A204.1 (cell line): Measurements from ENCODE around the gene SLC50A1.
"Not testable (repeated sequence)": the region's sequence is repeated elsewhere in the genome, so short reads cannot be mapped to it uniquely, and the experiment has no call there.

ENCODE experiments used
- FAIRE-seq: peaks from 2 replicates; lab custom pipeline; 2012; peaks lifted over from hg19 to GRCh38; lab: Jason Lieb, UNC

The SLC50A1 gene

DNA sequence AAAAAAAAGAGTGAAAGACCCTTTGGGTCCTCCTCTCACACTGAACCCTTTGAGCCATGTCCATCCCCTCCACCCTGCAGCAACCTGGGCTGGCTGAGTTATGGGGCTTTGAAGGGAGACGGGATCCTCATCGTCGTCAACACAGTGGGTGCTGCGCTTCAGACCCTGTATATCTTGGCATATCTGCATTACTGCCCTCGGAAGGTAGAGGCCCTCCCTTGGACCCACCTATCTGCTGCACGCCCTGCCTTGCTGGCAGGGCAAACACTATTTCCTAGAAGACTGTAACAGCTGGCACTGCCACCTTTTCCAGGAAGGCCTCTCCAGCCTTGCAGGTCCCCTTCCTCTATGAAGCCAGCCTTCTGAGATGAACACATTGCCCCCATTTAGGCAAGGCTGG is 1.1 kb downstream of the SLC50A1 start:
- FAIRE-seq = no peak

- no peak for FAIRE-seq
Observed at GRCh38 chr1:155137154-155137949, 1.7 kb downstream of the SLC50A1 start.

DNA sequence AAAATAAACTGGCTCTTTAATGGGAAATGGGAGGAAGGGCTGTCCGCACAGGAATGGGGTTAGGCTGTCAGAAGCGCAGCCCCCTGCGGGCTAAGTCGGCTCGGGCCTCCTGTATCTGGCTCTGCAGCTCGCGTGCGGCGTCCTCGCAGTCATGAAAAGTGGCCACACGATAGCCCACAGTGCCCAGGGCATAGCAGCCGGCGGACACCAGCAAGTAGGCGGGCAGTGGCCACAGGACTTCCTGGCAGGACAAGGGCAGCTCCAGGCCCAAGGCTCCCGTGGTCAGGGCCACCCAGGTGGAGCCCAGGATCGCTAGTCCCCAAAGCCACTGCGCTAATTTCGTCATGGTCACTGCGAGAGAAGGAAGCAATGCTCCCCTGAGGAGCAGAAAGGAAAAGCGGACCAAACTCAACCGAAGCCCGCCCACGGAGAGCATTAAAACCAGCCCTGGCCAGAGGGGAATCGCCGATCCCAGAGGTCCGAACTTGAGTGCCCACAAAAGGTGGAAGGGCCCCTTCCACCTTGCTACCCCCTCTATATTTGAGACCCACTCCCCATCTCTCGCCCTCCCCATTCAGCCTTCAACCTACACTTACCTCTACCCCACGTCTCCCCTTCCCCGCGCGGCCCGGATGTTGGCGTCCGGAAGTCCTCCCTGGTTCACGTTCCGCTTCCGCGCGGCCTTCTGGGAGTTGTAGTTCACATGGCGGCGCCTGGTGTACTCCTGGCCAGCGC is 4.4 kb downstream of the SLC50A1 start, which contains the start of gene DPM3:
TSS of gene DPM3 (minus strand) at position 637 of the 735 bp plus-strand sequence. CDS start at position 346, 291 bp downstream.
- FAIRE-seq = no peak

- no peak for FAIRE-seq
Observed at GRCh38 chr1:155140630-155140953, 4.9 kb downstream of the SLC50A1 start.

- FAIRE-seq = no peak
Observed at GRCh38 chr1:155141749-155142148, 6.1 kb downstream of the SLC50A1 start.

DNA sequence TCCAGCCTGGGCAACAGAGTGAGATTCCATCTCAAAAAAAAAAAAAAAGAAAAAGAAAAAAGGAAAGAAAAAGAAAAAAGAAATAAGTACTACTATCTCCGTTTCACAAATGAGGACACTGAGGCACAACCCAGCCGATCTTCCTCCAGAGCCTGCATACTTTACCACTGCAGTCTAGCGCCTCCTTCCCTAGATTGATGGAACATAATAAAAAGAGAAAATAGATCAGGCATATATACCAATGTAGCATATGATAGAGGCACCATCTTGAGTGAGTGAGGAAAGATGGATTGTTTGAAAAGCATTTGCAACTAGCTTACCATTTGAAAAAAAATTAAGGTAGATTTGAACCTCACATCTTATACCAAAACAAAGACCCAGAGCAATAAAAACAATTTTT is 9.8 kb downstream of the SLC50A1 start:
- no peak for FAIRE-seq

- FAIRE-seq = not testable (repeated sequence)
Observed at GRCh38 chr1:155155996-155156643, 20.5 kb downstream of the SLC50A1 start.

DNA sequence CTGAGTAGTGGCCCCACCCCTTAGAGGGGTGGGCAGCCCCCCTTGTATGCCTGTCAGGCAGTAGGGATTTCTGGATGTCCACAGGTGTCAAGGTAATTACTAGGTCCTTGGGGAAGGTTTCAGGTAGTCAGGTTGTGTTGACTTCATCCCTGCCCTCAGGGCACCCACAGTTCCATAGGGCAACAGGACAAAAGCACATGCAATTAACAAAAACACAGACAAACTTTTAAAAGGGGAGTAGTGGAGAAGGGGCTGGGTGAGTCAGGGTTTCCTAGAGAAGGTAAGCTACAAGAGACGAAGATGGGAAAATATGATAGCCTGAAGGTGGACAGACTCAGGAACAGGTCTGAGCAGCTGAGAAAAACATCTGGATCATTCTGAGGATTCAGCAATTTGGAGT is 23.3 kb downstream of the SLC50A1 start:
- FAIRE-seq = no peak

- no peak for FAIRE-seq
Observed at GRCh38 chr1:155160128-155160527, 24.5 kb downstream of the SLC50A1 start.

DNA sequence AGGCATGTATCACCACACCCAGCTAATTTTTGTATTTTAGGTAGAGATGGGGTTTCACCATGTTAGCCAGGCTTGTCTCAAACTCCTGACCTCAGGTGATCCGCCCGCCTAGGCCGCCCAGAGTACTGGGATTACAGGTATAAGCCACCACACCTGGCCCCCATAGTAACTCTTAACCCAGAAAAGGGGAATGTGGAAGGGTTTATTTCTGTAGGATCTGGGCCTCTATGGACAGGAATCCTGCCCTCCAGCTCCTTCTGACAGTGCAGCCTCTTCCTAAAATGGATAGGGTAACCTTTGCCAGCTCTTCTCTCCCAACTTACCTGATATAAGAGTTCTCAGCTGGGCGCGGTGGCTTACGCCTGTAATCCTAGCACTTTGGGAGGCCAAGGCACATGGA is 27.0 kb downstream of the SLC50A1 start:
- FAIRE-seq = not testable (repeated sequence)

- not testable (repeated sequence) for FAIRE-seq
Observed at GRCh38 chr1:155163785-155164184, 28.1 kb downstream of the SLC50A1 start.

DNA sequence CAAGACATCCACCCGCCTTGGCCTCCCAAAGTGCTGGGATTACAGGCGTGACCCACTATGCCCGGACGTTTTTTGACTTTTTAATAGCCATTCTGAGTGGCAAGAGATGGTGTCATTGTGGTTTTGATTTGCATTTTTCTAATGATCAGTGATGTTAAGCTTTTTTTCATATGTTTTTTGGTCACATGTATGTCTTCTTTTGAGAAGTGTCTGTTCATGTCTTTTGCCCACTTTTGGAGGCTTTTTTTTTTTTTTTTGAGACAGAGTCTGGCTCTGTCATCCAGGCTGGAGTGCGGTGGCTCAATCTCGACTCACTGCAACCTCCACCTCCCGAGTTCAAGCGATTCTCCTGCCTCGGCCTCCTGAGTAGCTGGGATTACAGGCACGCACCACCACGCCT is 29.0 kb downstream of the SLC50A1 start:
- FAIRE-seq = not testable (repeated sequence)

- FAIRE-seq = no peak
Observed at GRCh38 chr1:155166051-155166470, 30.4 kb downstream of the SLC50A1 start.

DNA sequence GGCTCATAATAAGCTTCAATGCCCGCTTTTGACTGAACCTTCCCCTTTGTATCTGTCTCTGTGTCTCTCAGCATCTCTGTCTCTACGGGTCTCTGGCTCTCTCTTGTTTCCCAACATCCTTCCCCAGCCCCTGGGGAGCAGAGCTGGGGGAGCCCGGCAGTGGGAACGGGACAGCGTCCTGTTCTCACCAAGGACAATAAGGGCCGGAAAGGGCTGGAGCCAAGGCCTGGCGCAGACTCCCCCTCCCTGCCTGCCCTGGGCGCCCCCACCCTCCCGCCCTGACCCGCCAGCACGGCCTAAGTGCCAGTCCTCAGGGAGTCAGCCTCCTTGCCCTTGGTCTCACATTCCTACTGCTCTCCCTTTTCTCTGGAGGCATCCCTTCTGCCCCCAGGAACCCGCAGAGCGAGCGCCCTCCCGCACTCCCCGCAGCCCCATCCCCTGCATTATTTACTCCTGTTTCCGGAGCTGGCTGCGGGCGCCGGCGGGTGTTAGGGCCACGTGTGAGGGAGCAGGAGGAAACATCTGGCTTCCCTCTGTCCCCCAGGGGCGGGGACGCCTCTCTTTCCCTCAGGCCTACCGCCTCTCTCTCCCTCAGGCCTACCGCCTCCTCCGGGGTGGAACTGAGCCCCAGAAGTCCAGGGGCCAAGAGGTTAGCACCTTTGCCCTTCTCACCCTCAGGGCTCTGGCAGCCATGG is 31.0 kb downstream of the SLC50A1 start:
- FAIRE-seq = no peak

GRCh38 chr1:155167166-155168104 is 31.8 kb downstream of the SLC50A1 start:
- FAIRE-seq = no peak

DNA sequence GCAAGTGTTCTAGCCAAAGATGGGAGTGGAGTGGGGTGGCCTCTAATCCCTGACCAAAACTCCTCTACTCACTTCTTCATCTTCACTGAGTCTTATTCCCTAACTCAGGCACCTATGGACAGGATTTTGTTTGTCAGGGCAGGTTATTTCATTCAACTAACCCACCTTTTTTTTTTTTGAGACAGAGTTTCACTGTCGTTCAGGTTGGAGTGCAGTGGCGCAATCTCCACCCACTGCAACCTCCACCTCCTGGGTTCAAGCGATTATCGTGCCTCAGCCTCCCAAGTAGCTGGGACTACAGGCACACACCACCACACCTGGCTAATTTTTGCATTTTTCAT is 32.4 kb downstream of the SLC50A1 start:
- not testable (repeated sequence) for FAIRE-seq

GRCh38 chr1:155168456-155169210 is 33.0 kb downstream of the SLC50A1 start:
- no peak for FAIRE-seq

GRCh38 chr1:155169541-155169940 is 33.9 kb downstream of the SLC50A1 start:
- no peak for FAIRE-seq

- no peak for FAIRE-seq
Observed at GRCh38 chr1:155170101-155170785, 34.6 kb downstream of the SLC50A1 start.

DNA sequence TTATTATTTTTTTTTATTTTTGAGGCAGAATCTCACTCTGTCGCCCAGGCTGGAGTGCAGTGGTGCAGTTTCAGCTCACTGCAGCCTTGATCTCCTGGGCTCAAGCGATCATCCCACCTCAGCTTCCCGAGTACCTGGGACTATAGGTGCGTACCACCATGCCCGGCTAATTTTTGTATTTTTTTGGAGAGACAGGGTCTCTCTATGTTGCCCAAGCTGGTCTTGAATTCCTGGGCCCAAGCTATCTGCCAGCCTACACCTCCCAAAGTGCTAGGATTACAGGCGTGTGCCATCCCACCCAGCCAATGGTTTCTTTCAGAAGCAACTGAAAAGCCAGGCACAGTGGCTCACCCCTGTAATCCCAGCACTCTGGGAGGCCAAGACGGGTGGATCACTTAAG is 35.2 kb downstream of the SLC50A1 start:
- FAIRE-seq = no peak
